Amygdala (tissue), 56 donors: ENCODE measurements around the gene IRX1.

Experiments
- DNase-seq, 56 donors: peaks; one replicate each; lab custom pipeline; 2025; lab: John Stamatoyannopoulos, UW

The IRX1 gene

GRCh38 chr5:3595006-3595961 is at the start of gene IRX1:
Gene IRX1, plus strand, starts transcription at chr5:3595832. Its CDS starts 274 bp downstream, at chr5:3596106.
- peak in 12 of 56 donors; percentile 11 to 55 (median 36) for DNase-seq

GRCh38 chr5:3546028-3546427 is 49.6 kb upstream of the IRX1 start:
- no peak for DNase-seq

GRCh38 chr5:3564116-3564515 is 31.5 kb upstream of the IRX1 start:
- no peak for DNase-seq

- no peak for DNase-seq
These were observed 30.7 kb upstream of the IRX1 start for GRCh38 chr5:3564827-3565518.

GRCh38 chr5:3584724-3585531 is 10.7 kb upstream of the IRX1 start:
- no peak for DNase-seq

GRCh38 chr5:3590161-3590966 is 5.3 kb upstream of the IRX1 start:
- no peak for DNase-seq

- no peak for DNase-seq
These were observed 4.4 kb upstream of the IRX1 start for GRCh38 chr5:3590967-3591900.

- no peak for DNase-seq
These were observed 3.3 kb upstream of the IRX1 start for GRCh38 chr5:3592298-3592697.

- DNase-seq, result no peak
These were observed 1.7 kb upstream of the IRX1 start for GRCh38 chr5:3593771-3594509.

GRCh38 chr5:3594510-3595005 is 1.1 kb upstream of the IRX1 start:
- DNase-seq, result peak in 1 of 56 donors; percentile 25

GRCh38 chr5:3596261-3596825 is 711 bp downstream of the IRX1 start:
- DNase-seq, result no peak

GRCh38 chr5:3596857-3597166 is 1.2 kb downstream of the IRX1 start:
- no peak for DNase-seq

- DNase-seq, result peak in 1 of 56 donors; percentile 7
These were observed 1.8 kb downstream of the IRX1 start for GRCh38 chr5:3597167-3598007.

- DNase-seq, result no peak
These were observed 2.6 kb downstream of the IRX1 start for GRCh38 chr5:3598207-3598606.

GRCh38 chr5:3598769-3599211 is 3.2 kb downstream of the IRX1 start:
- DNase-seq, result no peak

GRCh38 chr5:3599226-3600105 is 3.8 kb downstream of the IRX1 start:
- no peak for DNase-seq
